NCI-H774 (cell line): Measurements from ENCODE around the gene TRMU.

Experiments
- DNase-seq: peaks from one replicate; lab custom pipeline; 2025; lab: John Stamatoyannopoulos, UW

TRMU gene

GRCh38 chr22:46336119-46337078, 885 bp downstream of the TRMU start:
- no peak for DNase-seq

- no peak for DNase-seq
These were observed 2.4 kb downstream of the TRMU start for GRCh38 chr22:46337870-46338269.

- DNase-seq, result no peak
These were observed 3.1 kb downstream of the TRMU start for GRCh38 chr22:46338636-46339035.

GRCh38 chr22:46339956-46340355, 4.4 kb downstream of the TRMU start:
- DNase-seq, result no peak

- no peak for DNase-seq
These were observed 5.2 kb downstream of the TRMU start for GRCh38 chr22:46340676-46341075.

GRCh38 chr22:46346680-46347405, 11.3 kb downstream of the TRMU start:
- DNase-seq, result peak; percentile 4

- DNase-seq, result no peak
These were observed 12.1 kb downstream of the TRMU start for GRCh38 chr22:46347646-46348045.

GRCh38 chr22:46348099-46348695, 12.7 kb downstream of the TRMU start:
- DNase-seq, result no peak

GRCh38 chr22:46349238-46349637, 13.7 kb downstream of the TRMU start:
- DNase-seq, result no peak

GRCh38 chr22:46349681-46350080, 14.2 kb downstream of the TRMU start:
- DNase-seq, result no peak

- DNase-seq, result no peak
These were observed 14.6 kb downstream of the TRMU start for GRCh38 chr22:46350121-46350520.

GRCh38 chr22:46350646-46351045, 15.1 kb downstream of the TRMU start:
- DNase-seq, result no peak

GRCh38 chr22:46351131-46351735, 15.7 kb downstream of the TRMU start:
- DNase-seq, result no peak

GRCh38 chr22:46351767-46352166, 16.3 kb downstream of the TRMU start:
- DNase-seq, result no peak

GRCh38 chr22:46352276-46352675, 16.8 kb downstream of the TRMU start:
- no peak for DNase-seq

GRCh38 chr22:46352691-46353386, 17.3 kb downstream of the TRMU start:
- no peak for DNase-seq

GRCh38 chr22:46353483-46354105, 18.1 kb downstream of the TRMU start:
- DNase-seq, result no peak

GRCh38 chr22:46354176-46354992, 18.9 kb downstream of the TRMU start:
- DNase-seq, result no peak

- DNase-seq, result no peak
These were observed 19.4 kb downstream of the TRMU start for GRCh38 chr22:46354993-46355305.

GRCh38 chr22:46355369-46355995, 20.0 kb downstream of the TRMU start:
- no peak for DNase-seq
